DMS 273 (cell line): ENCODE measurements around the gene ATP8A1.

Experiments
- DNase-seq: peaks from one replicate; lab custom pipeline; 2025; ENCODE audit not compliant: unreplicated experiment; lab: John Stamatoyannopoulos, UW

ATP8A1 gene

GRCh38 chr4:42627885-42628646 is 28.8 kb downstream of the ATP8A1 start:
- DNase-seq = peak; percentile 84

GRCh38 chr4:42626629-42627146 is 30.2 kb downstream of the ATP8A1 start:
- DNase-seq = no peak

GRCh38 chr4:42625329-42625728 is 31.6 kb downstream of the ATP8A1 start:
- no peak for DNase-seq

GRCh38 chr4:42624551-42624950 is 32.4 kb downstream of the ATP8A1 start:
- no peak for DNase-seq

GRCh38 chr4:42618023-42618422 is 38.9 kb downstream of the ATP8A1 start:
- DNase-seq = no peak

GRCh38 chr4:42617030-42617429 is 39.9 kb downstream of the ATP8A1 start:
- DNase-seq = no peak

- DNase-seq = no peak
Measured at GRCh38 chr4:42616572-42616971, 40.3 kb downstream of the ATP8A1 start.

GRCh38 chr4:42615131-42615763 is 41.7 kb downstream of the ATP8A1 start:
- no peak for DNase-seq

- DNase-seq = no peak
Measured at GRCh38 chr4:42612898-42613297, 44.0 kb downstream of the ATP8A1 start.

- no peak for DNase-seq
Measured at GRCh38 chr4:42610941-42611340, 46.0 kb downstream of the ATP8A1 start.

- DNase-seq = no peak
Measured at GRCh38 chr4:42609051-42609450, 47.9 kb downstream of the ATP8A1 start.

- no peak for DNase-seq
Measured at GRCh38 chr4:42608551-42608950, 48.4 kb downstream of the ATP8A1 start.

GRCh38 chr4:42607011-42607726 is 49.7 kb downstream of the ATP8A1 start:
- no peak for DNase-seq

GRCh38 chr4:42605264-42605663 is 51.6 kb downstream of the ATP8A1 start:
- DNase-seq = peak; percentile 7

- DNase-seq = no peak
Measured at GRCh38 chr4:42603862-42604261, 53.0 kb downstream of the ATP8A1 start.

- DNase-seq = no peak
Measured at GRCh38 chr4:42600578-42600977, 56.3 kb downstream of the ATP8A1 start.

- no peak for DNase-seq
Measured at GRCh38 chr4:42596918-42597317, 60.0 kb downstream of the ATP8A1 start.

- DNase-seq = peak; percentile 13
Measured at GRCh38 chr4:42594888-42595287, 62.0 kb downstream of the ATP8A1 start.

- DNase-seq = no peak
Measured at GRCh38 chr4:42588909-42589308, 68.0 kb downstream of the ATP8A1 start.

GRCh38 chr4:42586775-42587174 is 70.1 kb downstream of the ATP8A1 start:
- DNase-seq = no peak

- DNase-seq = no peak
Measured at GRCh38 chr4:42579903-42580302, 77.0 kb downstream of the ATP8A1 start.

GRCh38 chr4:42578187-42578586 is 78.7 kb downstream of the ATP8A1 start:
- DNase-seq = no peak
